Epithelial cell of esophagus (primary cell): ENCODE measurements around the gene PIM3.

Experiments
- DNase-seq: peaks from one replicate; pipeline ENCODE4 v3.0.0; 2010; ENCODE audit warnings: low read depth
- H3K4me3 ChIP-seq: 2 replicates; pipeline ENCODE4 v1.5.1; 2011; ENCODE audit warnings: mild to moderate bottlenecking, low read length, control low read depth
- TF ChIP-seq, protein P1 (sequence below): IDR thresholded peaks from 2 replicates; pipeline ENCODE4 v1.5.1; 2011; ENCODE audit warnings: low read depth, mild to moderate bottlenecking, low read length, control low read depth, inconsistent platforms; ENCODE audit not compliant: insufficient read depth; ENCODE audit errors: missing control alignments

PIM3 gene

DNA sequence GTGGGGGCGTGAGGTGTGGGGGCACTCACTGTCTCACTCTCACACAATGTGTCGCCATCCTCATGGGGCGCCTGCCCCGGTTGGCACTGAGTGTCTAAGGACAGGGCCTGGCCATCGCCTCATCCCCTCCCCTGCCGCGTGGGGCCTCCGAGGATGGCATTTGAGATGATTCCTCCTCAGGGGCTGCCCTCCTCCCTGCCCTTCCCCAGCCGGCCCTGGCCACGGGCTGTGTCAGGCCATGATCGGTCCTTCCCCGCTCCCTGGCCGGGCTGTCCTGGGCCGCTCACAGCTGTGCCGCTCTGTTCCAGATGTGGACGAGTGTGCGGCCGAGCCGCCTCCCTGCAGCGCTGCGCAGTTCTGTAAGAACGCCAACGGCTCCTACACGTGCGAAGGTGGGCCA is 37.6 kb upstream of the PIM3 start:
- TF ChIP-seq, protein P1, sequence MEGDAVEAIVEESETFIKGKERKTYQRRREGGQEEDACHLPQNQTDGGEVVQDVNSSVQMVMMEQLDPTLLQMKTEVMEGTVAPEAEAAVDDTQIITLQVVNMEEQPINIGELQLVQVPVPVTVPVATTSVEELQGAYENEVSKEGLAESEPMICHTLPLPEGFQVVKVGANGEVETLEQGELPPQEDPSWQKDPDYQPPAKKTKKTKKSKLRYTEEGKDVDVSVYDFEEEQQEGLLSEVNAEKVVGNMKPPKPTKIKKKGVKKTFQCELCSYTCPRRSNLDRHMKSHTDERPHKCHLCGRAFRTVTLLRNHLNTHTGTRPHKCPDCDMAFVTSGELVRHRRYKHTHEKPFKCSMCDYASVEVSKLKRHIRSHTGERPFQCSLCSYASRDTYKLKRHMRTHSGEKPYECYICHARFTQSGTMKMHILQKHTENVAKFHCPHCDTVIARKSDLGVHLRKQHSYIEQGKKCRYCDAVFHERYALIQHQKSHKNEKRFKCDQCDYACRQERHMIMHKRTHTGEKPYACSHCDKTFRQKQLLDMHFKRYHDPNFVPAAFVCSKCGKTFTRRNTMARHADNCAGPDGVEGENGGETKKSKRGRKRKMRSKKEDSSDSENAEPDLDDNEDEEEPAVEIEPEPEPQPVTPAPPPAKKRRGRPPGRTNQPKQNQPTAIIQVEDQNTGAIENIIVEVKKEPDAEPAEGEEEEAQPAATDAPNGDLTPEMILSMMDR = no peak
- no peak for DNase-seq
- H3K4me3 ChIP-seq = no peak overlapping the region

DNA sequence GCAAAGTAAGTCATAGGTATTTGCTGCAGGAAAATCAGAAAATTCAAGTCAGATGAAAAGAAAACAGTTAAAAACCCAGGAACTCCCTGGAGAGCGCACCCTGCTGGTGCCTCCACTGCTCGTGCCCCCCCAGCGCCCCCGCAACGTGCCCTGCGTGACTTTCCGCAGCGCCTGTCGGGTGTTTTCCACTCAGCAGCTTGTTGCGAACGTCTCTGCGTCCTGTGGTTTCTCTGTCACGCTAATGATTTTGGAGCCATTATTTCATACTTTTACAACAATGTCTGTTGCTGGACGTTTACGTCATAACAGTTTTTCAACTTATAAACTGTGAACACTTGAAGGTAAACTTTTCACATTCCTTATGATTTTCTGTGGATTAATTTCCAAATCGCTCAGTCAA is 37.1 kb upstream of the PIM3 start:
- TF ChIP-seq, protein P1 = no peak
- H3K4me3 ChIP-seq = no peak overlapping the region
- no peak for DNase-seq

DNA sequence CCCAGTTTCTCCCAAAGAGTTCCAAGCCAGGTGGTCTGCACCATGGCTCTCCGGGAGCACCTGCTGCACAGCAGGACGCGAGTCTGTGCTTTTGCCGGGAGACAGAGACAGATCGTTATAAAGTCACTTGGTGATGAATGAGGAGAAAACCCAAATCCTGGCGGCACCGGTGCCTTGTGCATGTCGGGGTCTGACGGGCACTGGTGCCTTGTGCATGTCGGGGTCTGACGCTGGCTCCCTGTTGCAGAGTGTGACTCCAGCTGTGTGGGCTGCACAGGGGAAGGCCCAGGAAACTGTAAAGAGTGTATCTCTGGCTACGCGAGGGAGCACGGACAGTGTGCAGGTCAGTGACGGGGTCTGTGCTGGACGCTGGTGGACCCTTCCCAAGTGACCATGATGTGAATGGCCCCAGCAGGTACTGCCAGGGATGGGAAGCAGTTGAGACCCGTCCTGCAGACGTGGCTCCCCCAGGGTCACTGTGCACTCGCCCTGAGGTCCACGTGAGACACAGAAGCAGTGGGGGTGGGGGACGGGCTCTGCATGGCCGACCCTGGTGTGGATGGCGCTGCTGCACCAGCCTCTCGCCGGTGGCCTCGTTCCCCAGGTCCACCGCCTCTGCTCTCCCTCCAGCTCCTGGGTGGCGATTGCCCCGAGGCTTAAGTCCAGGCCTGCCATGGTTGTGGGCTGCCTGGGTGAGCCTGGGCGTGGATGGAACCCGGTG is 36.3 kb upstream of the PIM3 start:
- H3K4me3 ChIP-seq = no peak overlapping the region
- TF ChIP-seq, protein P1 = no peak
- no peak for DNase-seq

DNA sequence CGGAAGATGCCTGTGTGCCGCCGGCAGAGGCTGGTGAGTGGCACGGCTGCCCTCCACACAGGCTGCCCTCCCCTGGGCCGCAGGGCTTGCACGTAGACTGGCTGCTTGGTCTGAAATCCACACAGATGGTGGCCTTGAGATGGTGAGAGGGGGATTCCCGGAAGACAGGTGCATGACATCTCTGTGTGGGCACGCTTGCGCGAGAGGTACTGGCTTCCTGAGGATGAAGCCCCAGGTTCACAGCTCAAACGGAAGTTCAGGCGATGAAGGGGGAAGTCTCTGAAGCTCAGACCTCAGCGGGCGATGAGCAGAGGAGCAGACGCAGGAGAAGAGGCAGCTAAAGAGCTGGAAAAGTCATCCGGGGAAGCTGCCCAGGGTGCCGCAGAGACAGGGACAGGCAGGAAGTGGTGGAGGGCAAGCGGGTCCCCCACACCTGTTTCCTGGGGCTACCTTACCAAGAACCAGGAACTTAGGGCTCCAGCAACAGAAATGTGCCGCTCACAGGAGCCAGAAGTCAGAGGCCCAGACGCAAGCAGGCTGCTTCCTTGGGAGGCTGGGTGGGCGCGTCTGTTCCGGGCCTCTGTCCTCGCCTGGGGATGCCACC is 34.9 kb upstream of the PIM3 start:
- TF ChIP-seq, protein P1 = no peak
- no peak for DNase-seq
- H3K4me3 ChIP-seq = no peak overlapping the region

DNA sequence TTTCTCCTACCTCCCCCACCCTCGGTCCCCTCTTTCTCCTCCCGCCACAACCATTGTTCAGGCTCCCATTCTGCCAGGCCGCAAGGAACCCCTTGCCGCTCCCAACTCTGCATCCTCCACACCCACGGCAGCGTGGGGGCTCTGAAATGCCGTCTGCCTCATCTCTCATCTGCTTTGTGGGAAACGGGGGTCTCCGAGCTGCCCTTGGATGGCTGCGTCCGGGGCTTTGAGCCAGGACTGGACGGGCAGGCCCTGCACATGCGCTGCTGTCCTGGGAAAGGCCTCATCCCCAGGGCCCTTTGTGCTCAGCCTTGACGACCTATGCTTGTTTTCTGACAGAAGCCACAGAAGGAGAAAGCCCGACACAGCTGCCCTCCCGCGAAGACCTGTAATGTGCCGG is 33.7 kb upstream of the PIM3 start:
- no peak for DNase-seq
- TF ChIP-seq, protein P1 = no peak
- no peak overlapping the region for H3K4me3 ChIP-seq

DNA sequence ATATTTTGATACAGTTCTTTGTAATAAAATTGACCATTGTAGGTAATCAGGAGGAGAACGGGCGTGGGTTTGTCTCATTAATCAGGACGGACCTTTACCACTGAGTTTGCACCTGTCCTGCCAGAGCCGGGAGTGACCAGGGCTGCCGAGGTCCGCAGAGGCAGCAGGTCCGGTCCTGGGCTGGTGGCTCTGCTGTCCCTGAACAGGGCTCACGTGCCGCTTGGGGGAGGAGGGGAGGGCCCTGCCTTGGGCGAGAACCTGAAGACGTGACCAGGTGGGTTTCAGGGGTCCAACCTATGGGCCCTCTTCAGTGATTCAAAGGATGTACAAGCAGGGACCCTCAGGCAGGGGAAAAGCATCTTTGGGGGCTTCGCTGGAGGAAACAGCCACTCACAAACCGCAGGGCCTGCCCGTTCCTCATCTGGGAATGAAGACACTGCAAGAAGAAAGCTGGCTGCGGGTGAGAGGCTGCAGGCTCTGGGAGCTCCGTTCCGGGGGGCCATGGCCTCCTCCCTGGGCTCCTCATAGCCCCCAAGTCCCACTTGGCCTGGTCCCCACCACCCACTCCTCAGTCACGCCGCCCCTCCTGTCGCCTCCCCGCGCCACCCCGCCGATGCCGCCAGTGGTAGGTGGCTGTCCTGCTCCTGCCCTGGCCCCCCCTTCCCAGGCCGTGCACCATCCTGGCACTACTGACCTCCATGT is 32.9 kb upstream of the PIM3 start:
- DNase-seq = no peak
- TF ChIP-seq, protein P1 = no peak
- no peak overlapping the region for H3K4me3 ChIP-seq
